ENCODE data around the gene TUBGCP2.

Gene TUBGCP2

DNA sequence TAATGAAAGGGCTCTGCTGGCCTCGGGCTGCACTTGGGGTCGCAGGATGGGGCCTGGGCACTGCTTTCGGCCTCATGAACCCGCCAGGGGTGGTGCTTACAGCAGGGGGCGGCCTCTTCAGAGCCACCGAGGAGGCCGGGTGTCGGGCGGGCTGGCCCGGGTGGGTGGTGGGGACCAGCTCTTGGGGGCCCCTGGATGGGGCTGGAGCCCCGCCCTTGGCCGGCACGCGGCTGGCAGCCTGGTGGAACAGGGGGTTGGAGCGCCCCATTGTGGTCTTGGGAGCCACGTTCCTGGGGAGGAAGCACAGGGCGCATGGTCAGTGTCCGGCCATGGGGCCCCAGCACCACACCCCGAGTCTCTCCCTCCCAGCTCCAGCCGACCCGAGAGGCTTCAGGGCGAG lies 40.8 kb downstream of the TUBGCP2 start:
- Histone ChIP-seq H3K9me3 (ENCODE audit: control insufficient read depth, insufficient read depth, low read depth, low read length) (no peaks in the 10 kb centered on the region), H3K4me1 (ENCODE audit: control insufficient read depth, insufficient read depth, low read length) (no peaks in the 10 kb centered on the region), H3K36me3 (ENCODE audit: control insufficient read depth in 2 of 2, insufficient read depth in 1 of 2, low read length in 2 of 2) (peaks cover 0 to 10% of the 10 kb centered on the region in 2 experiments; a peak in 1 of 3 replicates), H3K27ac (ENCODE audit: extremely low read depth, low read depth, low read length) (no peak overlapping the region), H3K4me3 (ENCODE audit: low read depth, low read length) (no peak overlapping the region)
- ChIA-PET CTCF (interaction anchor here (0.7 kb wide), 1 partner anchor 125 kb away, joined by 3 read pairs; no protein-coding TSS in a partner anchor), POLR2A (no interaction called here)
- TF ChIP-seq ZNF658 (tag by site-specific recombination; IDR thresholded peaks at IDR 0.05): no peak
- TF ChIP-seq, protein P1, sequence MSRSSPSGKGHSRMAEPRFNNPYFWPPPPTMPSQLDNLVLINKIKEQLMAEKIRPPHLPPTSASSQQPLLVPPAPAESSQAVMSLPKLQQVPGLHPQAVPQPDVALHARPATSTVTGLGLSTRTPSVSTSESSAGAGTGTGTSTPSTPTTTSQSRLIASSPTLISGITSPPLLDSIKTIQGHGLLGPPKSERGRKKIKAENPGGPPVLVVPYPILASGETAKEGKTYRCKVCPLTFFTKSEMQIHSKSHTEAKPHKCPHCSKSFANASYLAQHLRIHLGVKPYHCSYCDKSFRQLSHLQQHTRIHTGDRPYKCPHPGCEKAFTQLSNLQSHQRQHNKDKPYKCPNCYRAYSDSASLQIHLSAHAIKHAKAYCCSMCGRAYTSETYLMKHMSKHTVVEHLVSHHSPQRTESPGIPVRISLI (tag by site-specific recombination; IDR thresholded peaks at IDR 0.05): no peak
- TF ChIP-seq PRDM1 (tag by site-specific recombination; IDR thresholded peaks at IDR 0.05): no peak
- no peak for TF ChIP-seq ZNF621 (tag by site-specific recombination; IDR thresholded peaks at IDR 0.05)
- TF ChIP-seq KLF1 (tag by site-specific recombination; IDR thresholded peaks at IDR 0.05): no peak
- no peak for TF ChIP-seq ZNF530 (tag by site-specific recombination; IDR thresholded peaks at IDR 0.05; ENCODE audit: low read depth)
- TF ChIP-seq, protein P2, sequence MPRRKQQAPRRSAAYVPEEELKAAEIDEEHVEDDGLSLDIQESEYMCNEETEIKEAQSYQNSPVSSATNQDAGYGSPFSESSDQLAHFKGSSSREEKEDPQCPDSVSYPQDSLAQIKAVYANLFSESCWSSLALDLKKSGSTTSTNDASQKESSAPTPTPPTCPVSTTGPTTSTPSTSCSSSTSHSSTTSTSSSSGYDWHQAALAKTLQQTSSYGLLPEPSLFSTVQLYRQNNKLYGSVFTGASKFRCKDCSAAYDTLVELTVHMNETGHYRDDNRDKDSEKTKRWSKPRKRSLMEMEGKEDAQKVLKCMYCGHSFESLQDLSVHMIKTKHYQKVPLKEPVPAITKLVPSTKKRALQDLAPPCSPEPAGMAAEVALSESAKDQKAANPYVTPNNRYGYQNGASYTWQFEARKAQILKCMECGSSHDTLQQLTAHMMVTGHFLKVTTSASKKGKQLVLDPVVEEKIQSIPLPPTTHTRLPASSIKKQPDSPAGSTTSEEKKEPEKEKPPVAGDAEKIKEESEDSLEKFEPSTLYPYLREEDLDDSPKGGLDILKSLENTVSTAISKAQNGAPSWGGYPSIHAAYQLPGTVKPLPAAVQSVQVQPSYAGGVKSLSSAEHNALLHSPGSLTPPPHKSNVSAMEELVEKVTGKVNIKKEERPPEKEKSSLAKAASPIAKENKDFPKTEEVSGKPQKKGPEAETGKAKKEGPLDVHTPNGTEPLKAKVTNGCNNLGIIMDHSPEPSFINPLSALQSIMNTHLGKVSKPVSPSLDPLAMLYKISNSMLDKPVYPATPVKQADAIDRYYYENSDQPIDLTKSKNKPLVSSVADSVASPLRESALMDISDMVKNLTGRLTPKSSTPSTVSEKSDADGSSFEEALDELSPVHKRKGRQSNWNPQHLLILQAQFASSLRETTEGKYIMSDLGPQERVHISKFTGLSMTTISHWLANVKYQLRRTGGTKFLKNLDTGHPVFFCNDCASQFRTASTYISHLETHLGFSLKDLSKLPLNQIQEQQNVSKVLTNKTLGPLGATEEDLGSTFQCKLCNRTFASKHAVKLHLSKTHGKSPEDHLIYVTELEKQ (tag by site-specific recombination; IDR thresholded peaks at IDR 0.05; ENCODE audit: borderline replicate concordance): no peak
- TF ChIP-seq ZFHX2 (tag by site-specific recombination; conservative IDR thresholded peaks at IDR 0.05): no peak
- no peak for TF ChIP-seq ZNF624 (tag by site-specific recombination; IDR thresholded peaks at IDR 0.05)
- TF ChIP-seq ZNF335 (tag by site-specific recombination; conservative IDR thresholded peaks at IDR 0.05): no peak
- TF ChIP-seq, protein P3, sequence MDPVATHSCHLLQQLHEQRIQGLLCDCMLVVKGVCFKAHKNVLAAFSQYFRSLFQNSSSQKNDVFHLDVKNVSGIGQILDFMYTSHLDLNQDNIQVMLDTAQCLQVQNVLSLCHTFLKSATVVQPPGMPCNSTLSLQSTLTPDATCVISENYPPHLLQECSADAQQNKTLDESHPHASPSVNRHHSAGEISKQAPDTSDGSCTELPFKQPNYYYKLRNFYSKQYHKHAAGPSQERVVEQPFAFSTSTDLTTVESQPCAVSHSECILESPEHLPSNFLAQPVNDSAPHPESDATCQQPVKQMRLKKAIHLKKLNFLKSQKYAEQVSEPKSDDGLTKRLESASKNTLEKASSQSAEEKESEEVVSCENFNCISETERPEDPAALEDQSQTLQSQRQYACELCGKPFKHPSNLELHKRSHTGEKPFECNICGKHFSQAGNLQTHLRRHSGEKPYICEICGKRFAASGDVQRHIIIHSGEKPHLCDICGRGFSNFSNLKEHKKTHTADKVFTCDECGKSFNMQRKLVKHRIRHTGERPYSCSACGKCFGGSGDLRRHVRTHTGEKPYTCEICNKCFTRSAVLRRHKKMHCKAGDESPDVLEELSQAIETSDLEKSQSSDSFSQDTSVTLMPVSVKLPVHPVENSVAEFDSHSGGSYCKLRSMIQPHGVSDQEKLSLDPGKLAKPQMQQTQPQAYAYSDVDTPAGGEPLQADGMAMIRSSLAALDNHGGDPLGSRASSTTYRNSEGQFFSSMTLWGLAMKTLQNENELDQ (tag by site-specific recombination; IDR thresholded peaks at IDR 0.05; ENCODE audit: low read depth): no peak
- TF ChIP-seq ZBTB48 (tag by site-specific recombination; IDR thresholded peaks at IDR 0.05): no peak
- TF ChIP-seq GLIS2 (tag by site-specific recombination; IDR thresholded peaks at IDR 0.05): no peak
- TF ChIP-seq ZNF24 (tag by site-specific recombination; IDR thresholded peaks at IDR 0.05): no peak
- no peak for TF ChIP-seq ZNF48 (tag by site-specific recombination; IDR thresholded peaks at IDR 0.05)
- TF ChIP-seq SETDB1 (IDR thresholded peaks at IDR 0.05; ENCODE audit: insufficient read length, low read length): no peak
- TF ChIP-seq ZNF701 (tag by site-specific recombination; IDR thresholded peaks at IDR 0.05): no peak
- no peak for TF ChIP-seq ZSCAN23 (tag by site-specific recombination; IDR thresholded peaks at IDR 0.05)
- TF ChIP-seq, protein P4, sequence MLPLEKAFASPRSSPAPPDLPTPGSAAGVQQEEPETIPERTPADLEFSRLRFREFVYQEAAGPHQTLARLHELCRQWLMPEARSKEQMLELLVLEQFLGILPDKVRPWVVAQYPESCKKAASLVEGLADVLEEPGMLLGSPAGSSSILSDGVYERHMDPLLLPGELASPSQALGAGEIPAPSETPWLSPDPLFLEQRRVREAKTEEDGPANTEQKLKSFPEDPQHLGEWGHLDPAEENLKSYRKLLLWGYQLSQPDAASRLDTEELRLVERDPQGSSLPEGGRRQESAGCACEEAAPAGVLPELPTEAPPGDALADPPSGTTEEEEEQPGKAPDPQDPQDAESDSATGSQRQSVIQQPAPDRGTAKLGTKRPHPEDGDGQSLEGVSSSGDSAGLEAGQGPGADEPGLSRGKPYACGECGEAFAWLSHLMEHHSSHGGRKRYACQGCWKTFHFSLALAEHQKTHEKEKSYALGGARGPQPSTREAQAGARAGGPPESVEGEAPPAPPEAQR (tag by site-specific recombination; IDR thresholded peaks at IDR 0.05): no peak

Data from HEK293 (cell line).